Hematopoietic multipotent progenitor cell treated with erythropoietin and hydrocortisone succinate and interleukin-3 and kit ligand, for 17 days (in vitro differentiated cells): ENCODE measurements around the gene ATF6B.
"Not testable (repeated sequence)": the region's sequence is repeated elsewhere in the genome, so short reads cannot be mapped to it uniquely, and the experiment has no call there.

Source experiments
- DNase-seq: peaks from one replicate; pipeline ENCODE4 v3.0.0-alpha.2; 2015; ENCODE audit warnings: low spot score

ATF6B gene

DNA sequence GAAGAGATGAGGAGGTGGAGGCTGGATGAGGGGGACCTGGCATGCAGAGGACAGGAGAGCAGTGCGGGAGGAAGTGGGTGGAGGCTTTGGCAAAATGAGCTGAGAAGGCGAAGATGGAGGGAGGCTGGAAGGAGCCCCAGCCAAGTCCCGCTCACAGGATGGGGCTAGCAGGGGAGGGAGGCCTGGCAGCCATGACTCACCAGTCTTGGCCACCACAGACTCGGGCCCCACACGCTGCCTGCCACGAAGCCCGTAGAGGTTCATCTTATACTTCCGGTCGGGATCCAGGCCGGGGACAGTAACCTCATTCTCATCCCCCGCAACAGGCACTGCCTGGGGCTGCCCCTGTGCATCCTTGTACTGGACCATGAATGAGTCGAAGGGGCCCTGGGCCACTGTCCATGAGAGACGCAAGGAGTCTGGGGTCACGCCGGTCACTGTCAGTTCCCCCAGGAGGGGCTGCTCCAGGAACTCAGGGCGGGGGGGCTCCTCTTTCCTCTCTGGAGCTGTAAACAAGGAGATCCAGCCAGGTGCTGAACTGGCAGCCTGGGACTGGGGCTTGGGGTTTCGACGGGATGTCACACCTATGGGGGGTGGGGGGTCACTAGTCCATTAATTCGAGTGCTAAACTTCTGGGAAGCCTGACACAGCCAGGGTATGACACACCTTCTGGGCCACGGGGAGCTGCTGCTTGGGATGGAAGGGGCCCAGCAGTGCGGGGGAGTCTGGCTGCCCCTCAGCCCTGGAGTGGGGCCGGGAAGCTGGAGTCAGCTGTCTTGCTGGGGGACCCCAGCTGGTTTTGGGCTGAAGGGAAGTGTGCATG, 46.7 kb downstream of the ATF6B start:
- no peak for DNase-seq

DNA sequence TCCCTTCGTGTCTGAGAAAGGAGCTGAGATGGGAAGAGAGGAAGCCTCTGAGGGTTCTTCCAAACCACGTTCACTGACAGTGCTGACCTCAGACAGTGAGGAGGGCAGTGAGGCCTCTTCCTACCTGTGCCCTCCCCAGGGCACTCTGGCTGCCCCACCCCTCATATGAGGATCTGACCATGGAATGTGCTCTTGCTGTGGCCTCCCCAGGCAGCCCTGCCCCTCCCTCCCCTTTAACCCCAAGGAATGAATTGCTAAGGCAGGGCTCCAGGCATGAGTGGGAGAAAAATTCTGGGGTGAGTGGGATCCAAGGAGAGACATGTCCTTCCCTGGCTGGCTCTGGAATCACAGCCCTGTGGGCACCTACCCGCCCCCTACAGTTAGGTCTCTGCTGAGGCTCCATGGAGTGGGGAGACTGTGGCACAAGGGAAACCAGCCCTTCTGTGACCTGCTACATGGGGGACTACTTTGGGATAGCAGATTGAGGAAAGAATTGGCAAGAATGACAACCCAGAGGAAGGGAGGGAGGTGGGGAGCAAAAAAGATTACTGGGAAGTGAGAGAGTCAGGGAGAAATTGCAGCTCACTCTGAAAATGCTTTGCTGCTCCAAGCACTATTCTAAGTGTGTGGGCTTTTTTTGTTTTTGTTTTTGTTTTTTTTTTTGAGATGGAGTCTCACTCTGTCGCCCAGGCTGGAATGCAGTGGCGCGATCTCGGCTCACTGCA, 48.3 kb downstream of the ATF6B start:
- no peak for DNase-seq

DNA sequence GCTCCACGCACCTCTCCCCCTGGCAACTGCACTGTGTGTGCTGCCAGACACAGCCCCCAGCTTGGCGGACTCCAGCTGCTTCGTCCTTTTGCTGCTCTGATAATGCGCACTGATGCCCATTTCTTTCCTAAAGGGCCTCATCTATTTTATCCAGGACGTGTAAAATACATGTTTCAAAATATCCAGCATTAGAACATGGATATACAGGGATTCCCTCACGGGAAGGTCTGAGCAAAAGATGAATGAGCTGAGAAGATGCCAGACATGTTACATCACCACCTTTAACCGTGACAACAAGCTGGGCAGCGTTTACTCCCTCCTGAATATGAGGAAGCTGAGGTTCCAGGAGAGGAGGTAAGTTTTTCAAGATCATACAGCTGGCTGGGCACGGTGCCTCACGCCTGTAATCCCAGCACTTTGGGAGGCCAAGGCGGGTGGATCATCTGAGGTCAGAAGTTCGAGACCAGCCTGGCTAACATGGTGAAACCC, 51.7 kb downstream of the ATF6B start:
- DNase-seq: no peak

DNA sequence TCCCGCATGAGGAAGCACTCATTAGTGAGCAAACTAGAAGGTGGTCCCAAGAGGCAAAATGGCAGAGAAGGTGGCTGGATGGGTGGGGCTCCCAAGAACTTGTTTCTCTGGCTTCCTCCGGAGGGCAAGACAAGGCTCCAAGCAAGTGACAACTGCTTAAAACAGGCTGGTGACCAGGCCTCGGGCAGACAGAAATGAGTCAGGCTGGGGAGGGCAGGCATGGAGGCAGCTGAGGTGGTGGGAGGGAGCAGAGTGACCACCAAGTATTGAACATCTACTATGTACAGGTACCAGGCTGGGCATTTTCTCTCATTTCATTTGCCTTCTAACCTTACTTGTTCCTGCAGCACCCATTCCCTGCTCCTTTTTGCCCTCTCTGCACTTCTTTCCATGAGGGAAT, 52.3 kb downstream of the ATF6B start:
- DNase-seq: no peak

DNA sequence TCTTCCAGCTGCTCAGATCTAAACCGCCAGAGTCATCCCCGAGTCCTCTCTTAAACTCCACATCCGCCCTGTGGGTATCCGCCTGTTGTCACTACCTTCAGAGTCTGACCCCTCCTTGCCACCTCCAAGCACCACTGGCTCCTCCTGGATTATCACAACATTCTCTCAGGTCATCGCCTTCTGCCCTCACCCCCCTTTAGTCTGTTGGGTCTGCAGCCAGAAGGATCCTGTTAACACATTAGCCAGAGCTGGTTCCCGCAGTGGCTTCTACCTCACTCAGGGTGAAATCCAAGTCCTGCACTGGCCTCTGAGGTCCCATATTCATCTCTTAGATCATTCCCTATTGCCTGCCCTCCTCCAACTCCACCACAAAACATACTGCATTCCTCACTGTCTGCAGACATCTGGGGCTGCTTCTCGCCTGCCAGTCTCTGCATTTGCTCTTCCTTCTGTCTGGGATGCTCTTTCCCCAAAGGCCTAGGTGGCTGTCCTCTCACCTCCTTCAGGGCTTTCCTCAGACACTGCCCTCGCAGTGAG, 53.0 kb downstream of the ATF6B start:
- no peak for DNase-seq

DNA sequence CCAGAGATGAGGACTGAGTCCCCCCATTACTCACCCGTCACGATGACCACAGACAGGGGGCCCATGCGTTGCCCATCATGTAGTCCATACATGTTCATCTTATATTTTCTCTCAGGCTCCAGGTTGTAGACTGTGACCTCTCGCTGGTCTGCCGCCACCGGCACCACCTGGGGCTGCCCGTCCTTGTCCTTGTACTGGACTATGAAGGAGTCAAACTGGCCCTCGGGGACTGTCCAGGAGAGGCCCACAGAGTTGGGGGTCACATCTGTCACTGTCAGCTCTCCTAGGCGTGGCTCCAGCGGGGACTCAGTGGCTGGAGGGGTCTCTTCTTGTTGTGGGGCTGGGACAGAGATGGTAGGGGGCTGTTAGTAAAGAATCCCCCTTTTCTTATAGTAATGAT, 54.4 kb downstream of the ATF6B start:
- no peak for DNase-seq

DNA sequence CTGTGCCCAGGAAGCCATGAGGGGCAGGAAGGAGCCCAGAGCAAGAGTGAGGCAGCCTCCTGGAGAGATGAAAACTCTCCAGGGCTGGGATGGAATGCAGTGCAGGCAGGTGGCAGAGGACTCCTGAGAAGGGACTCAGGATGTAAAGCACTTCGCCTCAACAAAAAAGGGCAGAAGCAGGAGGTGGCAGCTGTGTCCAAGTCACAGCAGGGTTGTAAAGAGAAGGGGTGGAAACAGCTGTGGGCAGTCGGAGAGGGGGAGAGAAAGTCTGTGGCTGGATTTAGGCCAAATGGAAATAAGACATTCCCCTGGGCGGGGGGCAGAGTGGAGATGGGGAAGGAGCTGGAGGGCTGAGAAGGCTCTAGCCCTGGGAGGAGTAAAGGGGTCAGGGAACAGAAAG, 54.9 kb downstream of the ATF6B start:
- DNase-seq: no peak

DNA sequence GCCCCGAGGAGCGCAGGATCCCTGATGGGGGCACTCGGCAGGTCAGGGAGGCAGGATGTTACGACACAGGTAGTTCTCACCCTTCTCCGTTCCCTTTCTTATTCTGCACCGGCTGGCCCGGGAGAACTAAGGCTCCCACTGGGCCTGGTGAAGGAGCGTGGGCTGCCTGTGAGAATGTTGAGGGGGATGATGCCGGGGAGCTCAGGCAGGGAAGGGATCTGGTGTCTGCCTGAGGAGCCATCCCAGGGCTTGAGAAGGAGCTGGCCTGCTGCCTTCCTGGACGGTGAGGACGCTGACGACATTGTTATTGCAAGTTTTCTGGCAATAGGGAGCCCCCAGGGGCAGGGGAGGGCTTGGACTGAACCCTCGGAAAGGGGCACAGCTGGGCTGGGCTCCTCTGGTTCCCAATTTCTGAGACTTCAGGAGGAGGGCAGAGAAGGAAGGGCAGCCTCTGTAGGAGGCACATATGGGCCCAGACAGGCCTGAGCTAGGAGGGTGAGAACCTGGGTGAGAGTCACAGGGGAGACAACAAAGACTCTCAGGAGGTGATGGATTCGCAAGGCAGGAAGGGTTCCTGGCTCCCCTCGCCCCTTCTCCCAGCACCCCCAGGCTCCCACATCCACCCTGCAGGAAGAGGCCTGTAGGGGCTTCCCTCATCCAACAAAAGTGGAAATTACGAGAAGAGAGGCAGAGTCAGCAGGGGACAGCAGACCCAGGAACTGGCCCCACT, 57.1 kb downstream of the ATF6B start:
- DNase-seq: no peak

DNA sequence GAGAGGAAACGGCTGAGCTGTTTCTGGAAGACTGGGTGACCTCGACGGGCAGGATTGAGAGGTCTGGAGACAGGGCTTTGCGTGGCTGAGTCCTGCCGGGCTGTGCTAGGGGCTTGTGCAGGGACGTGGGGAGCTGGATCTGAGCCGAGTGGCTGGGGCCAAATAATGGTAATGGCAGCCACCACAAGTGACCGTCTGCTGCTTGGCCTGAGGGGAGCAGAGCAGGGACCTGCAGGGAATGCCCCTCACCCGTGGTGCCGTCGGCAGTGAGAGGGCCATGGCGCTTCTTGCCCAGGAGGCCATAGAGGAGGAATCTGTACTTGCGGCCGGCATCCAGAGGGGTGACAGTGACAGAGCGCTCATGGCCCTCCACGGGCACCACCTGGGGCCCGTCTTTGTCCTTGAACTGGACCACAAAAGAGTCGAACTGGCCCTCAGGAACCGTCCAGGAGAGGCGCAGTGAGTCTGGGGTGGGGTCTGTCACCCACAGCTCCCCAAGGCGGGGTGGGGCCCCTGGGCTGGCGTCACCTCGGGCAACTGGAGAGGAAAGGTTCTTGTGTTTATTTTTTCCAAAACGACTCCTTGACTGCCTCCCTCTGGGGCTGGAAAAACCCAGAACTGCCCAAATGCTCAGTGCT, 58.0 kb downstream of the ATF6B start:
- DNase-seq: no peak

DNA sequence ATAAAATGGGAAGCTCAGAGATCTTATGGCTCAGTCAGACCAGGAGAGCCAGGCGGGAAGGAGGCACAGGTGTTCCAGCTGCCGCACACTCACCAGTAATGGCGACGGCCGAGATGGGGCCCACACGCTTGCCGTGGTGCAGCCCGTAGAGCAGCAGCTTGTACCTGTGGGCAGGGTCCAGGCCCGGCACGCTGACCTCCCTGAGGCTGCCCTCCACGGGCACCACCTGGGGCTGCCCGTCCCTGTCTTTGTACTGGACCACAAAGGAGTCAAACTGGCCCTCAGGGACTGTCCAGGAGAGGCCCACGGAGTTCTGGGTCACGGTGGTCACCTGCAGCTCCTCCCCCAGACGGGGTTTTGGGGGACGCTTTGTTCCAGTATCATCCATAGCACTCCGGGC, 58.6 kb downstream of the ATF6B start:
- DNase-seq: no peak

DNA sequence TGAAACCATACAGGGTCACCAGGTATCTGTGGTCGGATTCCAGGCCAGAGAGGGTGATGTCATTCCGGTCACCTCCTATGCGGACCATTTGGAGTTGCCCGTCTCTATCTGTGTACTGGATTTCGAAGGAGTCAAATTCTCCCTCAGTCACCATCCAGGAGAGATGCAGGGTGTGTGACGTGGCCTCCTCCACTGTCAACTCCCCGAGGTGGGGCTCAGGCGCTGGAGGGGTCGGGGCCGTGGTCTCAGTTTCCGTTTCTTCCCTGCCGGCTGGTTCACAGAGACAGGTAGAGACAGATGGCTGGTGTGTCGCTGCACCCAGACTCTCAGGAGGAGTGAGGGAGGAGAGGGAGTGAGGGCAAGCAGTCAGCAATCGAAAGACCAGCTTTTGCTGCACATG, 59.2 kb downstream of the ATF6B start:
- DNase-seq: no peak

DNA sequence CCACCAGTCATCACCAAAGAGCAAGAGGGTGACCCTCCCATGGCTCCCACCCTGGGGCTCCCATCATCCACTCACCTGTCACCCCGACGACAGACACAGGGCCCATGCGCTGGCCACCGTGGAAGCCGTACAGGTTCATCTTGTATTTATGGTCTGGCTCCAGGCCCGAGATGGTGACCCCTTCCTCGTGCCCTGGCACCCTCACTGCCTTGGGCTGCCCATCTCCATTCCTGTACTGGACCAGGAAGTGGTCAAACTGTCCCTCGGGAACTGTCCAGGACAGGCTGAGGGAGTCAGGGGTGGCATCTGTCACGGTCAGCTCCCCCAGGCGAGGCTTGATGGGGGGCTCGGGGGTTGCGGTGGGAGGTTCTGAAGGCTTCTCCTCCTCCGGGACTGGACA, 59.7 kb downstream of the ATF6B start:
- not testable (repeated sequence) for DNase-seq

DNA sequence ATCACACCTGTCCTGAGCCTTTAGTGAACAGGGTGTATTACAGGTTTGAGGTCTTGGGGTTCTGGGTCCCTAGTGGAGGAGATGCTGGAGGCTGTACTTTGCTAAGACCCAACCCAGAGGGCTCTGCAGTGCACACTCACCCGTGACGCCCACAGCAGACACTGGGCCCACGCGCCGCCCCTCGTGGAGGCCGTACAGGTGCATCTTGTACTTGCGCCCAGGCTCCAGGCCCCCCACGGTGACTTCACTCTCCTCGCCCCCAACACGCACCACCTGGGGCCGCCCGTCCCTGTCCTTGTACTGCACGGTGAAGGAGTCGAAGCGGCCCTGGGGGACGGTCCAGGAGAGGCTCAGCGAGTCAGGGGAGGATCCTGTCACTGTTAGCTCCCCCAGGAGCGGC, 60.5 kb downstream of the ATF6B start:
- not testable (repeated sequence) for DNase-seq
